Vagina (tissue), 2 donors: ENCODE data around the gene HTRA3. TPM values are rescaled to one million over a fixed set of nuclear protein-coding genes. Genes with fewer than 3 reads are reported as not detected.
"Not testable (repeated sequence)": the region's sequence is repeated elsewhere in the genome, so short reads cannot be mapped to it uniquely, and the experiment has no call there.

Experiments
- DNase-seq, 2 donors: peaks; one replicate each; pipeline ENCODE4 v3.0.0-alpha.2; 2017; ENCODE audit errors: extremely low spot score in 2 of 2
- H3K27ac ChIP-seq: fragments of 200-600 bp; sonication (generic); one replicate; pipeline ENCODE4 v1.5.1; 2019
- H3K27me3 ChIP-seq: fragments of 200-600 bp; sonication (generic); one replicate; pipeline ENCODE4 v1.5.1; 2019
- H3K36me3 ChIP-seq, 2 donors: fragments of 200-600 bp; sonication (generic); one replicate each; pipeline ENCODE4 v1.5.1; 2017 to 2019
- H3K4me1 ChIP-seq: fragments of 200-600 bp; sonication (generic); one replicate; pipeline ENCODE4 v1.5.1; 2019
- H3K4me3 ChIP-seq, 2 donors: fragments of 200-600 bp; sonication (generic); 1 replicate in 1 of 2; 2 replicates in 1 of 2; pipeline ENCODE4 v1.5.1; 2016 to 2019
- H3K9me3 ChIP-seq: fragments of 200-600 bp; sonication (generic); one replicate; pipeline ENCODE4 v1.5.1; 2019
- CTCF ChIP-seq, 3 experiments: fragments of 450-650 bp in 2 of 3; fragments of 200-600 bp in 1 of 3; sonication (generic) in 1 of 3; IDR thresholded peaks; one replicate each; pipeline ENCODE4 v1.5.1; 2017 to 2019; ENCODE audit warnings: antibody characterized with exemption in 3 of 3, mild to moderate bottlenecking in 2 of 3, moderate library complexity in 2 of 3
- POLR2A ChIP-seq, 2 donors: fragments of 450-650 bp; IDR thresholded peaks; one replicate each; pipeline ENCODE4 v1.6.1; 2017; ENCODE audit warnings: antibody characterized with exemption in 2 of 2, mild to moderate bottlenecking in 2 of 2, moderate library complexity in 2 of 2
- POLR2AphosphoS5 ChIP-seq, 2 donors: sonication (generic); formaldehyde crosslinking; IDR thresholded peaks; one replicate each; pipeline ENCODE4 v1.9.0; 2017; ENCODE audit warnings: antibody characterized with exemption in 2 of 2, mild to moderate bottlenecking in 2 of 2, low read depth in 1 of 2; ENCODE audit not compliant: insufficient read depth in 1 of 2
- intact Hi-C: fragments of 100-400 bp; cut with DNase I; formaldehyde crosslinking; loops from one replicate; pipeline ENCODE4 v1.15.1; 2023
- total RNA-seq: library from RNA; depleted of rRNA; stranded (reverse); fragments of >200 nt; gene quantifications from one replicate; pipeline ENCODE4 v1.2.3, GENCODE V29; 2016

HTRA3 gene
- total RNA-seq, 1 donor from 2014 or later: 33.1 TPM

GRCh38 chr4:8347660-8348059 is 78.1 kb downstream of the HTRA3 start:
- Histone ChIP-seq H3K27me3 (no peaks in the 10 kb centered on the region), H3K4me3 (no peak overlapping the region), H3K36me3 (no peaks in the 10 kb centered on the region), H3K27ac (no peak overlapping the region), H3K9me3 (no peaks in the 10 kb centered on the region), H3K4me1 (peaks cover 28% of the 10 kb centered on the region)
- intact Hi-C loops: no loop called here
- TF ChIP-seq POLR2AphosphoS5 (IDR thresholded peaks at IDR 0.05; ENCODE audit: insufficient read depth in 1 of 2, low read depth in 1 of 2) (no peak), POLR2A (IDR thresholded peaks at IDR 0.05) (no peak), CTCF (IDR thresholded peaks at IDR 0.05) (no peak)
- peak in 1 of 2 donors; percentile 49 for DNase-seq

GRCh38 chr4:8348071-8348470 is 78.5 kb downstream of the HTRA3 start:
- no peak overlapping the region for H3K27ac ChIP-seq
- intact Hi-C loops: no loop called here
- TF ChIP-seq POLR2AphosphoS5 (IDR thresholded peaks at IDR 0.05; ENCODE audit: insufficient read depth in 1 of 2, low read depth in 1 of 2): no peak
- TF ChIP-seq CTCF (IDR thresholded peaks at IDR 0.05): no peak
- TF ChIP-seq POLR2A (IDR thresholded peaks at IDR 0.05): no peak
- H3K9me3 ChIP-seq: no peaks in the 10 kb centered on the region
- peak in 1 of 2 donors; percentile 72 for DNase-seq
- peaks cover 28% of the 10 kb centered on the region for H3K4me1 ChIP-seq
- H3K36me3 ChIP-seq: no peaks in the 10 kb centered on the region
- no peaks in the 10 kb centered on the region for H3K27me3 ChIP-seq
- H3K4me3 ChIP-seq: no peak overlapping the region

GRCh38 chr4:8349236-8349635 is 79.7 kb downstream of the HTRA3 start:
- H3K4me3 ChIP-seq, DNase-seq, H3K9me3 ChIP-seq, intact Hi-C loops, H3K27ac ChIP-seq, H3K27me3 ChIP-seq, H3K36me3 ChIP-seq: not testable (repeated sequence)
- peaks cover 19% of the 10 kb centered on the region for H3K4me1 ChIP-seq

DNA sequence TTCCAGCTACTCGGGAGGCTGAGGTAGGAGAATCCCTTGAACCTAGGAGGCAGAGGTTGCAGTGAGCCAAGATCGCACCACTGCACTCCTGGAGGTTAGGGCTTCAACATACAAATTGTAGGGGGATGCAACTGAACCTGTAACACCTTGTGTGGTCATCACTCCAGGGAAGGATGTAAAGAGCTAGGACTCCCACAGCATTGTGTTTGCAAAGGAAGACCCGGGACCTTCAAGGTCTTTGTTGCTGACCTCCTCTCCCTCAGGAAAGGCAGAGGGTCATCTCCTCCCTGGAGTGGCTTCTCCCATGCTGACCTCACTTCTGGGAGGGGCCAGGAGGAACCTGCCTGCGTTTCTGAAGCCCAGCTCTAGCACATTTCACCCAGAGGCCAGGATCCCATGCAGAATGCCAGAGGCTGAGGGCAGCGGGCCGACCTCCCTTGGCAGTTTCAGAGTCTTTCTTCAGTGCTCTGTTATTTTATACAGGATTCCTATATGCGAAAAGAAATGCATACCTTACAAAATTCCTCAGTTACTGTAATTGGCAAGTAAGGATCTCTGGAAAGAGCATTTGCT is 80.2 kb downstream of the HTRA3 start:
- peak in 1 of 2 donors; percentile 46 for DNase-seq
- Histone ChIP-seq H3K4me1 (peaks cover 19% of the 10 kb centered on the region), H3K36me3 (no peaks in the 10 kb centered on the region), H3K9me3 (no peaks in the 10 kb centered on the region), H3K27me3 (no peaks in the 10 kb centered on the region), H3K4me3 (no peak overlapping the region), H3K27ac (no peak overlapping the region)
- intact Hi-C loops: no loop called here
- TF ChIP-seq POLR2A (IDR thresholded peaks at IDR 0.05) (no peak), CTCF (IDR thresholded peaks at IDR 0.05) (no peak), POLR2AphosphoS5 (IDR thresholded peaks at IDR 0.05; ENCODE audit: insufficient read depth in 1 of 2, low read depth in 1 of 2) (no peak)

DNA sequence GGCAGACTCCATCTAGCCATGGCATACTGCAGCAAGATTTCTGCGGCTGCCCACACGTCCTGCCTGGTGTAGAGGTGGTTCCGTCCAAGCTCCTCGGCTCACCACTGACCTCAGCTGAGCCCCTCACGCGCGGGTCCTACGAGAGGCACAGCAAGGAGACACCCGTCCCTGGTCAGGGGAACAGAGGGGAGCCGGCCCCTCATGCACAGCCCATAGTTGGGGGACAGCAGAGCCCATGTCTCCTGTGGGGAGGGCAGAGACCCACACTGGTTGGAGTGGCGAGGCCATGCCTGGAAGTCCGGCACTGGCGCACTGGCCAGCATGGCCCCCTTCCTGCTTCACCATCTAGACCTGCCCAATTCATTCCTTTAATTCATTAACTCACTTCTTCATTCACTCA is 80.8 kb downstream of the HTRA3 start:
- Histone ChIP-seq H3K36me3 (no peaks in the 10 kb centered on the region), H3K4me1 (peaks cover 19% of the 10 kb centered on the region), H3K27ac (no peak overlapping the region), H3K4me3 (no peak overlapping the region), H3K27me3 (no peaks in the 10 kb centered on the region), H3K9me3 (no peaks in the 10 kb centered on the region)
- peak in 1 of 2 donors; percentile 77 for DNase-seq
- intact Hi-C loops: no loop called here
- no peak for TF ChIP-seq CTCF (IDR thresholded peaks at IDR 0.05)
- no peak for TF ChIP-seq POLR2AphosphoS5 (IDR thresholded peaks at IDR 0.05; ENCODE audit: insufficient read depth in 1 of 2, low read depth in 1 of 2)
- TF ChIP-seq POLR2A (IDR thresholded peaks at IDR 0.05): no peak
